Ascending aorta (tissue), 2 donors: ENCODE measurements around the gene HEY2. TPM values are rescaled to one million over a fixed set of nuclear protein-coding genes. Genes with fewer than 3 reads are reported as not detected.

Experiments used
- DNase-seq, 2 donors: peaks; one replicate each; pipeline ENCODE4 v3.0.0-alpha.2; 2019; ENCODE audit warnings: low spot score in 2 of 2
- H3K27ac ChIP-seq, 2 donors: fragments of 200-600 bp; sonication (generic); one replicate each; pipeline ENCODE4 v1.5.1; 2016 to 2017; ENCODE audit warnings: mild to moderate bottlenecking in 1 of 2
- H3K27me3 ChIP-seq: fragments of 200-600 bp; sonication (generic); one replicate; pipeline ENCODE4 v1.5.1; 2017
- H3K36me3 ChIP-seq, 2 donors: fragments of 200-600 bp; sonication (generic); one replicate each; pipeline ENCODE4 v1.5.1; 2016
- H3K4me1 ChIP-seq, 2 donors: fragments of 200-600 bp; sonication (generic); one replicate each; pipeline ENCODE4 v1.5.1; 2016 to 2017; ENCODE audit warnings: mild to moderate bottlenecking in 1 of 2
- H3K4me3 ChIP-seq, 2 donors: fragments of 200-600 bp; sonication (generic); one replicate each; pipeline ENCODE4 v1.5.1; 2016 to 2017; ENCODE audit warnings: mild to moderate bottlenecking in 1 of 2
- H3K9me3 ChIP-seq, 2 donors: fragments of 200-600 bp; sonication (generic); one replicate each; pipeline ENCODE4 v1.5.1; 2016
- CTCF ChIP-seq, 3 experiments: fragments of 200-600 bp in 2 of 3; fragments of 450-650 bp in 1 of 3; sonication (generic) in 2 of 3; IDR thresholded peaks; one replicate each; pipeline ENCODE4 v1.5.1; 2016 to 2019; ENCODE audit warnings: antibody characterized with exemption in 3 of 3, mild to moderate bottlenecking in 1 of 3, moderate library complexity in 1 of 3
- intact Hi-C: fragments of 100-400 bp; cut with DNase I; formaldehyde crosslinking; loops from one replicate; pipeline ENCODE4 v1.15.1; 2023
- total RNA-seq: library from RNA; depleted of rRNA; stranded (reverse); fragments of >200 nt; gene quantifications from one replicate; pipeline ENCODE4 v1.1.0, GENCODE V29; 2016

The HEY2 gene
- total RNA-seq, 1 donor from 2014 or later = 0.32 TPM

- peak in 2 of 3 experiments; percentile 31 to 53 for TF ChIP-seq CTCF (IDR thresholded peaks at IDR 0.05)
- intact Hi-C loops = loop anchor here (2.0 to 10.0 kb wide), 3 partner anchors 177 to 1485 kb away; partner anchors contain the start of genes HINT3 and RNF146
- DNase-seq = peak; percentile 47 to 94
These were observed 30.6 kb downstream of the HEY2 start for GRCh38 chr6:125779924-125780539.

GRCh38 chr6:125780540-125781313 lies 31.3 kb downstream of the HEY2 start:
- intact Hi-C loops = loop anchor here (2.0 to 10.0 kb wide), 3 partner anchors 176 to 1484 kb away; partner anchors contain the start of genes HINT3 and RNF146
- peak overlapping the region; percentile 90 to 98 for H3K27ac ChIP-seq
- TF ChIP-seq CTCF (IDR thresholded peaks at IDR 0.05) = no peak
- peak overlapping the region; percentile 56 to 85 for H3K4me3 ChIP-seq
- H3K36me3 ChIP-seq = no peaks in the 10 kb centered on the region
- no peaks in the 10 kb centered on the region for H3K27me3 ChIP-seq
- no peaks in the 10 kb centered on the region for H3K9me3 ChIP-seq
- peak in 1 of 2 donors; percentile 75 for DNase-seq
- H3K4me1 ChIP-seq = peaks cover 0 to 6% of the 10 kb centered on the region in 2 donors

More at GRCh38 chr6:125779924-125780539, 30.6 kb downstream of the HEY2 start:
- Histone ChIP-seq H3K4me1 (peaks cover 0 to 6% of the 10 kb centered on the region in 2 donors), H3K9me3 (no peaks in the 10 kb centered on the region), H3K27ac (peak overlapping the region; percentile 90 to 98), H3K27me3 (no peaks in the 10 kb centered on the region), H3K4me3 (peak overlapping the region; percentile 56 to 85), H3K36me3 (no peaks in the 10 kb centered on the region)

- peaks cover 0 to 6% of the 10 kb centered on the region in 2 donors for H3K4me1 ChIP-seq
- peak overlapping the region; percentile 56 to 85 for H3K4me3 ChIP-seq
- intact Hi-C loops = loop anchor here (2.0 to 10.0 kb wide), 3 partner anchors 175 to 1483 kb away; partner anchors contain the start of genes HINT3 and RNF146
- no peaks in the 10 kb centered on the region for H3K9me3 ChIP-seq
- no peak for DNase-seq
- no peaks in the 10 kb centered on the region for H3K27me3 ChIP-seq
- TF ChIP-seq CTCF (IDR thresholded peaks at IDR 0.05) = peak in 1 of 3 experiments; percentile 20
- peak overlapping the region; percentile 90 to 98 for H3K27ac ChIP-seq
- H3K36me3 ChIP-seq = no peaks in the 10 kb centered on the region
These were observed 32.0 kb downstream of the HEY2 start for GRCh38 chr6:125781314-125781868.

- intact Hi-C loops = loop anchor here (10.0 kb wide), 2 partner anchors 910 to 1480 kb away; partner anchors contain the start of gene RNF146
- TF ChIP-seq CTCF (IDR thresholded peaks at IDR 0.05) = no peak
- DNase-seq = no peak
- no peak overlapping the region for H3K4me3 ChIP-seq
- peaks cover 0 to 13% of the 10 kb centered on the region in 2 donors for H3K4me1 ChIP-seq
- no peaks in the 10 kb centered on the region for H3K27me3 ChIP-seq
- no peaks in the 10 kb centered on the region for H3K36me3 ChIP-seq
- H3K9me3 ChIP-seq = no peaks in the 10 kb centered on the region
- H3K27ac ChIP-seq = no peak overlapping the region
These were observed 34.9 kb downstream of the HEY2 start for GRCh38 chr6:125784365-125784764.

- Histone ChIP-seq H3K4me1 (peaks cover 0 to 15% of the 10 kb centered on the region in 2 donors), H3K36me3 (no peaks in the 10 kb centered on the region), H3K27ac (no peak overlapping the region), H3K4me3 (no peak overlapping the region), H3K9me3 (no peaks in the 10 kb centered on the region), H3K27me3 (no peaks in the 10 kb centered on the region)
- intact Hi-C loops = loop anchor here (10.0 kb wide), 2 partner anchors 913 to 1477 kb away; partner anchors contain the start of gene RNF146
- DNase-seq = no peak
- peak in 2 of 3 experiments; percentile 8 to 10 for TF ChIP-seq CTCF (IDR thresholded peaks at IDR 0.05)
These were observed 38.4 kb downstream of the HEY2 start for GRCh38 chr6:125787791-125788190.
